ENCODE measurements around the gene CEP350. TPM values are rescaled to one million over a fixed set of nuclear protein-coding genes. Genes with fewer than 3 reads are reported as not detected.

CEP350 gene
- polyA plus RNA-seq, 1 experiment = 5.4 TPM

GRCh38 chr1:180158149-180159147 lies 203.8 kb downstream of the CEP350 start:
- DNase-seq (ENCODE audit: low read depth) = no peak
- TF ChIP-seq CTCF (IDR thresholded peaks at IDR 0.05; ENCODE audit: insufficient read depth, low read depth, low read length) = no peak
- no peak overlapping the region for H3K4me3 ChIP-seq (ENCODE audit: low read depth, low read length)
- H3K36me3 ChIP-seq (ENCODE audit: control insufficient read depth, insufficient read depth, low read length) = no peaks in the 10 kb centered on the region; the same call in 1 of the 2 replicates
- POLR2A ChIA-PET = no interaction called here
- CTCF ChIA-PET = interaction anchor here (1.2 to 3.0 kb wide), 4 partner anchors 10 to 324 kb away, joined by 4 to 16 read pairs (median 4); no protein-coding TSS in a partner anchor
- H3K27me3 ChIP-seq (ENCODE audit: control insufficient read depth, insufficient read depth, low read length) = no peaks in the 10 kb centered on the region

GRCh38 chr1:180160357-180160756 lies 205.7 kb downstream of the CEP350 start:
- ChIA-PET POLR2A (no interaction called here), CTCF (no interaction called here)
- Histone ChIP-seq H3K4me3 (ENCODE audit: low read depth, low read length) (no peak overlapping the region), H3K36me3 (ENCODE audit: control insufficient read depth, insufficient read depth, low read length) (no peaks in the 10 kb centered on the region; the same call in none of the 2 replicates), H3K27me3 (ENCODE audit: control insufficient read depth, insufficient read depth, low read length) (no peaks in the 10 kb centered on the region)
- DNase-seq (ENCODE audit: low read depth) = no peak
- TF ChIP-seq CTCF (IDR thresholded peaks at IDR 0.05; ENCODE audit: insufficient read depth, low read depth, low read length) = no peak

GRCh38 chr1:180163041-180163440 lies 208.4 kb downstream of the CEP350 start:
- TF ChIP-seq CTCF (IDR thresholded peaks at IDR 0.05; ENCODE audit: insufficient read depth, low read depth, low read length) = no peak
- ChIA-PET CTCF (no interaction called here), POLR2A (no interaction called here)
- Histone ChIP-seq H3K4me3 (ENCODE audit: low read depth, low read length) (no peak overlapping the region), H3K36me3 (ENCODE audit: control insufficient read depth, insufficient read depth, low read length) (peaks cover 6% of the 10 kb centered on the region), H3K27me3 (ENCODE audit: control insufficient read depth, insufficient read depth, low read length) (no peaks in the 10 kb centered on the region)
- DNase-seq (ENCODE audit: low read depth) = no peak

Other genes with a start within 250 kb of the CEP350 start
- not detected in 2 replicates for gene FAM163A, start 211.5 kb upstream of the CEP350 start, polyA plus RNA-seq (2011; rRNA removed)
- 17.4 and 33.4 TPM in 2 replicates for gene TOR1AIP2, start 77.0 kb upstream of the CEP350 start, polyA plus RNA-seq (2011; rRNA removed)
- 16.4 and 35.1 TPM in 2 replicates for gene TOR1AIP1, start 72.5 kb upstream of the CEP350 start, polyA plus RNA-seq (2011; rRNA removed)
- gene QSOX1, start 200.1 kb downstream of the CEP350 start, polyA plus RNA-seq (2011; rRNA removed) = 240 and 503 TPM in 2 replicates

All from BJ (cell line).